Ishikawa (cell line): ENCODE measurements around the gene CHST15.

ENCODE experiments used
- CEBPB ChIP-seq: IDR thresholded peaks from 2 replicates; pipeline ENCODE4 v1.6.1; 2012
- CREB1 ChIP-seq: IDR thresholded peaks from 2 replicates; pipeline ENCODE4 v1.6.1; 2012; ENCODE audit warnings: low read depth
- EGR1 ChIP-seq: IDR thresholded peaks from 2 replicates; pipeline ENCODE4 v1.6.1; 2012
- EP300 ChIP-seq: IDR thresholded peaks from 2 replicates; pipeline ENCODE4 v1.6.1; 2012; ENCODE audit warnings: borderline replicate concordance
- FOXM1 ChIP-seq: IDR thresholded peaks from 2 replicates; pipeline ENCODE4 v1.6.1; 2012; ENCODE audit warnings: low read depth, borderline replicate concordance
- NFIC ChIP-seq: IDR thresholded peaks from 2 replicates; pipeline ENCODE4 v1.6.1; 2012
- RAD21 ChIP-seq: IDR thresholded peaks from 2 replicates; pipeline ENCODE4 v1.6.1; 2012; ENCODE audit warnings: low read depth
- TAF1 ChIP-seq: IDR thresholded peaks from 2 replicates; pipeline ENCODE4 v1.6.1; 2012; ENCODE audit warnings: low read depth, mild to moderate bottlenecking
- TCF12 ChIP-seq: IDR thresholded peaks from 2 replicates; pipeline ENCODE4 v1.6.1; 2012; ENCODE audit warnings: low read depth
- TEAD4 ChIP-seq: IDR thresholded peaks from 2 replicates; pipeline ENCODE4 v1.6.1; 2012
- YY1 ChIP-seq: IDR thresholded peaks from 2 replicates; pipeline ENCODE4 v1.6.1; 2012; ENCODE audit warnings: low read depth
- ZBTB7A ChIP-seq: IDR thresholded peaks from 2 replicates; pipeline ENCODE4 v1.6.1; 2012; ENCODE audit warnings: low read depth
- TF ChIP-seq, protein P1 (sequence below): IDR thresholded peaks from 2 replicates; pipeline ENCODE4 v1.6.1; 2012; ENCODE audit warnings: low read depth, mild to moderate bottlenecking
- TF ChIP-seq, protein P2 (sequence below): IDR thresholded peaks from 2 replicates; pipeline ENCODE4 v1.6.1; 2012
- TF ChIP-seq, protein P3 (sequence below): IDR thresholded peaks from 2 replicates; pipeline ENCODE4 v1.6.1; 2012

Gene CHST15

GRCh38 chr10:124072541-124072940 lies 20.9 kb downstream of the CHST15 start:
- TF ChIP-seq TEAD4 (no peak), RAD21 (no peak), CREB1 (no peak), TCF12 (no peak), TAF1 (no peak), YY1 (no peak)

GRCh38 chr10:124072106-124072505 lies 21.3 kb downstream of the CHST15 start:
- no peak for TF ChIP-seq TCF12

DNA sequence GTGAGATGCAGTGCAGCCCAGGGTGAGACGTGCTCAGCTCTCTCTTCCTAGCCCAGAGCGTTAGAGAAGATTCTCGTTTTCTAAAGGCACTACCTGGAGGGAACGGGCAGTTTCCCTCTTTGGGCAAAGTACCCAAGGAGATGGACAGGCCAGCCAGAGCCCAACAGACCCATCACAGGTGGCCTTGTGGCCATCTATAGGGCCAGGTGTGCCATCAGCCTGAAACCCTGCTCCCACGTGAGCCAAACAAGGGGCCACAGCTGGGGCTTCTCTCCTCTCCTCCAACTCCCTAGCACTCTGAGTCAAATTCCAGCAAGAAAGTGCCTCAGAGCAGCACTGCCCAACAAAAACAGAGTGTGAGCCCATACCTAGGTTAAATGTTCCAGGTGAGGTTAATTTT lies 22.3 kb downstream of the CHST15 start:
- TF ChIP-seq TAF1, result 0 out of 2 replicates have a peak, but pooled peaks have one; percentile 23
- no peak for TF ChIP-seq RAD21

DNA sequence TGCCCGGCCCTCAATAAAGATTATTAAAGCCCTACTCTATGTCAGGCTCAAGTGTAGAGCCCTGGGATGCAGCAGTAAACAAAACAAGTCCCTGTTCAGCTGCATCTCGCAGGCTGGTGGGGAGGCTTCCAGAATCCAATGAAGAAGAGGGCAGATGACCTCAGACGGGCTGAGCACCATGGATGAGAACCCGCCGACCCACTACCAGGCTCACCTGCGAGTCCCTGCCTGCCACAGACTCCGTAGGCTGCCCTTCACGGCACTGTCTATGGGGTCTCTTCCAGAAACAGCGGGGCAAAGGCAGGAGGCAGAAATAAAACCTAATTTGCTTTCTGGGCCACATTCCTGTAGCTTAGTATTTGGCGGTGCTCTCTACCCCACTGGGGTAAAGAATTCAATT lies 22.7 kb downstream of the CHST15 start:
- TF ChIP-seq TEAD4 (no peak), EGR1 (no peak), CEBPB (no peak), YY1 (no peak), ZBTB7A (no peak), CREB1 (no peak), FOXM1 (no peak), TCF12 (no peak), RAD21 (no peak), EP300 (no peak)
- TF ChIP-seq, protein P1, sequence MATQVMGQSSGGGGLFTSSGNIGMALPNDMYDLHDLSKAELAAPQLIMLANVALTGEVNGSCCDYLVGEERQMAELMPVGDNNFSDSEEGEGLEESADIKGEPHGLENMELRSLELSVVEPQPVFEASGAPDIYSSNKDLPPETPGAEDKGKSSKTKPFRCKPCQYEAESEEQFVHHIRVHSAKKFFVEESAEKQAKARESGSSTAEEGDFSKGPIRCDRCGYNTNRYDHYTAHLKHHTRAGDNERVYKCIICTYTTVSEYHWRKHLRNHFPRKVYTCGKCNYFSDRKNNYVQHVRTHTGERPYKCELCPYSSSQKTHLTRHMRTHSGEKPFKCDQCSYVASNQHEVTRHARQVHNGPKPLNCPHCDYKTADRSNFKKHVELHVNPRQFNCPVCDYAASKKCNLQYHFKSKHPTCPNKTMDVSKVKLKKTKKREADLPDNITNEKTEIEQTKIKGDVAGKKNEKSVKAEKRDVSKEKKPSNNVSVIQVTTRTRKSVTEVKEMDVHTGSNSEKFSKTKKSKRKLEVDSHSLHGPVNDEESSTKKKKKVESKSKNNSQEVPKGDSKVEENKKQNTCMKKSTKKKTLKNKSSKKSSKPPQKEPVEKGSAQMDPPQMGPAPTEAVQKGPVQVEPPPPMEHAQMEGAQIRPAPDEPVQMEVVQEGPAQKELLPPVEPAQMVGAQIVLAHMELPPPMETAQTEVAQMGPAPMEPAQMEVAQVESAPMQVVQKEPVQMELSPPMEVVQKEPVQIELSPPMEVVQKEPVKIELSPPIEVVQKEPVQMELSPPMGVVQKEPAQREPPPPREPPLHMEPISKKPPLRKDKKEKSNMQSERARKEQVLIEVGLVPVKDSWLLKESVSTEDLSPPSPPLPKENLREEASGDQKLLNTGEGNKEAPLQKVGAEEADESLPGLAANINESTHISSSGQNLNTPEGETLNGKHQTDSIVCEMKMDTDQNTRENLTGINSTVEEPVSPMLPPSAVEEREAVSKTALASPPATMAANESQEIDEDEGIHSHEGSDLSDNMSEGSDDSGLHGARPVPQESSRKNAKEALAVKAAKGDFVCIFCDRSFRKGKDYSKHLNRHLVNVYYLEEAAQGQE, result no peak
- TF ChIP-seq, protein P2, sequence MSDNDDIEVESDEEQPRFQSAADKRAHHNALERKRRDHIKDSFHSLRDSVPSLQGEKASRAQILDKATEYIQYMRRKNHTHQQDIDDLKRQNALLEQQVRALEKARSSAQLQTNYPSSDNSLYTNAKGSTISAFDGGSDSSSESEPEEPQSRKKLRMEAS, result no peak

DNA sequence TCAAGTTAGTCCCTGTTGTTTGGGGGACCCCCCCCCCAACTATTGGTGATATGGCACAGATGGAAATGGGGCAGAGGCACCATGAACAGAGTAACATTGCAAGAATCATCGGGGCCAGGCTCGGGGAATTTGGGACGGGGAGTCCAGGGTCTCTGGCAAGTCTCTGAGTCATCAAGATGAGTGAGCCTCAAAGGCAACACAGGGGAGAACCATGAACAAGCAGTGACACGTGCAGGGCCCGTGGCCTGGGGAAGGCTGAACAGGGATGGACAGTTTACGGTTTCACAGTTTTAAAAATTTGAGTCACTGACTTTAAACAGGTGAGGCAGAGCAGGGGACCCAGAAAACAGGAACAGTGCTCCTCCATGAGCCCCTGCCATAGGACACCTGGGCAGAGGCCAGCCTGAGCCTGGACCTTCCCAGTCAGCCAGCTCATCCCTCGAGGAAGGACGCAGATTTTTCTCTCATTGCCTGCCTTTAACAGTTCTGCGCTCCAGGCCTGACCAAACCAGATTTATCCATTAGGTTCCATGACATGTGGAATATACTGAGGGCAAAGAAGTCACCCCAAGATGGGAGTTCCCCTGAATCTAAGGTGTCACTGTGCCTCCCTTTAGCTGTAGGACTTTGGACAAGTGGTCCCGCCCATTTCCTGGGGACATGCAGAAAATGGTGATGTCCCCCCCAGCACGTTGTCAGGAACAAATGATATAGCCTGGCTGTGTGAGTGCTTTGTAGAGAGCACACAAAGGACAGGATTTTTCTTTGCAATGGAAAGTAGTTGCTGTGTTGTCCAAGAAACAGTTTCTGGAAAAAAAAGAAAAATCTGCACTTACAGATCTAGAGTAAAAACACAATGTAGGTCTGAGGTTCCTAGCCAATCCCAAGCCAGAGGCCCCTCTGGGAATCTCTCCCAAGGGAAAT lies 23.8 kb downstream of the CHST15 start:
- TF ChIP-seq EGR1, result no peak
- no peak for TF ChIP-seq NFIC
- TF ChIP-seq RAD21, result no peak
- TF ChIP-seq, protein P2, result no peak
- no peak for TF ChIP-seq TEAD4
- no peak for TF ChIP-seq ZBTB7A
- TF ChIP-seq CREB1, result no peak
- TF ChIP-seq EP300, result no peak
- TF ChIP-seq, protein P1, result no peak
- TF ChIP-seq TAF1, result no peak
- no peak for TF ChIP-seq TCF12
- no peak for TF ChIP-seq YY1
- TF ChIP-seq, protein P3, sequence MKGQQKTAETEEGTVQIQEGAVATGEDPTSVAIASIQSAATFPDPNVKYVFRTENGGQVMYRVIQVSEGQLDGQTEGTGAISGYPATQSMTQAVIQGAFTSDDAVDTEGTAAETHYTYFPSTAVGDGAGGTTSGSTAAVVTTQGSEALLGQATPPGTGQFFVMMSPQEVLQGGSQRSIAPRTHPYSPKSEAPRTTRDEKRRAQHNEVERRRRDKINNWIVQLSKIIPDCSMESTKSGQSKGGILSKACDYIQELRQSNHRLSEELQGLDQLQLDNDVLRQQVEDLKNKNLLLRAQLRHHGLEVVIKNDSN, result no peak
- no peak for TF ChIP-seq CEBPB
- TF ChIP-seq FOXM1, result no peak

DNA sequence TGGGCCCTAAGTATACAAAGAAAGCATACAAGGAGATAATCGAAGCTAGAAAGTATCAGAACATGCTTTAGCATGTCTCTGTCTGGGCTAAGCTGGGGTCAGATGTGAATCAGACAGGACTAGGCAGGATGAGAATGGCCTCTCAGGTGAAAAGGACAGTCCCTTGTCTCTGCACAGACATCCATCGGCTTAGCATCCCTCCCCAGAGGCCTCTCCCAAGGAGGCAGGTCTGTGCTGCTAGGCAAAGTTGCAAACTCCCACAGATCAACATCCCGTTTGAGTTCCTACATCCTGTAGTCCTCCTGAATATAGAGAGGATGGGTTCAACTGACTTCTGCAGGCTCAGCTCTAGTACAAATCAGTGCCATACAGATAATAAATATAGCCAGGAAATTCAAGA lies 24.5 kb downstream of the CHST15 start:
- TF ChIP-seq CREB1 (no peak), YY1 (no peak)

GRCh38 chr10:124067825-124068400 lies 25.5 kb downstream of the CHST15 start:
- no peak for TF ChIP-seq FOXM1
- TF ChIP-seq YY1, result no peak
- no peak for TF ChIP-seq EP300
- TF ChIP-seq, protein P3, result no peak
- TF ChIP-seq, protein P2, result no peak
- no peak for TF ChIP-seq RAD21
- TF ChIP-seq CREB1, result no peak
- no peak for TF ChIP-seq TAF1
- no peak for TF ChIP-seq CEBPB
- no peak for TF ChIP-seq ZBTB7A
- no peak for TF ChIP-seq TEAD4
- TF ChIP-seq TCF12, result no peak
- no peak for TF ChIP-seq EGR1
- no peak for TF ChIP-seq NFIC
- TF ChIP-seq, protein P1, result no peak
